ENCODE data around the gene GRK3. TPM values are rescaled to one million over a fixed set of nuclear protein-coding genes. Genes with fewer than 3 reads are reported as not detected.
"Not testable (repeated sequence)": the region's sequence is repeated elsewhere in the genome, so short reads cannot be mapped to it uniquely, and the experiment has no call there.

The GRK3 gene
- polyA plus RNA-seq, 3 donors from 2014 or later = 0.14 to 0.34 (median 0.24) TPM

- no peak for DNase-seq
- H3K4me1 Mint-ChIP-seq = peaks cover 4 to 14% of the 10 kb centered on the region in 2 donors
- no peaks in the 10 kb centered on the region for H3K9me3 Mint-ChIP-seq
- H3K27me3 Mint-ChIP-seq (ENCODE audit: low read depth in 3 of 3) = peaks cover 5 to 15% (median 7%) of the 10 kb centered on the region in 3 donors
- H3K4me3 Mint-ChIP-seq = no peak overlapping the region
- no peak overlapping the region for H3K27ac Mint-ChIP-seq
- H3K36me3 Mint-ChIP-seq = no peaks in the 10 kb centered on the region
Observed at GRCh38 chr22:25569983-25570382, 5.5 kb downstream of the GRK3 start.

GRCh38 chr22:25570486-25570885 lies 6.0 kb downstream of the GRK3 start:
- no peaks in the 10 kb centered on the region for H3K9me3 Mint-ChIP-seq
- peaks cover 2 to 11% of the 10 kb centered on the region in 2 donors for H3K4me1 Mint-ChIP-seq
- no peaks in the 10 kb centered on the region for H3K36me3 Mint-ChIP-seq
- no peak overlapping the region for H3K27ac Mint-ChIP-seq
- DNase-seq = no peak
- H3K4me3 Mint-ChIP-seq = no peak overlapping the region
- peaks cover 3 to 13% (median 3%) of the 10 kb centered on the region in 3 donors for H3K27me3 Mint-ChIP-seq (ENCODE audit: low read depth in 3 of 3)

- H3K9me3 Mint-ChIP-seq, H3K4me1 Mint-ChIP-seq, H3K4me3 Mint-ChIP-seq, H3K36me3 Mint-ChIP-seq, DNase-seq, H3K27ac Mint-ChIP-seq: not testable (repeated sequence)
- H3K27me3 Mint-ChIP-seq (ENCODE audit: low read depth in 3 of 3) = peaks cover 2 to 10% (median 3%) of the 10 kb centered on the region in 3 donors
Observed at GRCh38 chr22:25571969-25572707, 7.7 kb downstream of the GRK3 start.

GRCh38 chr22:25572708-25573171 lies 8.3 kb downstream of the GRK3 start:
- Mint-ChIP-seq H3K9me3 (no peaks in the 10 kb centered on the region), H3K36me3 (no peaks in the 10 kb centered on the region), H3K4me1 (no peaks in the 10 kb centered on the region), H3K27ac (no peak overlapping the region), H3K27me3 (ENCODE audit: low read depth in 3 of 3) (peaks cover 2 to 10% (median 3%) of the 10 kb centered on the region in 3 donors), H3K4me3 (no peak overlapping the region)
- no peak for DNase-seq

- no peaks in the 10 kb centered on the region for H3K4me1 Mint-ChIP-seq
- H3K27me3 Mint-ChIP-seq (ENCODE audit: low read depth in 3 of 3) = peaks cover 2 to 10% (median 3%) of the 10 kb centered on the region in 3 donors
- H3K4me3 Mint-ChIP-seq = no peak overlapping the region
- DNase-seq = no peak
- no peak overlapping the region for H3K27ac Mint-ChIP-seq
- H3K9me3 Mint-ChIP-seq = no peaks in the 10 kb centered on the region
- no peaks in the 10 kb centered on the region for H3K36me3 Mint-ChIP-seq
Observed at GRCh38 chr22:25573841-25574240, 9.4 kb downstream of the GRK3 start.

GRCh38 chr22:25574736-25575135 lies 10.3 kb downstream of the GRK3 start:
- Mint-ChIP-seq H3K27ac (no peak overlapping the region), H3K4me3 (no peak overlapping the region), H3K36me3 (no peaks in the 10 kb centered on the region)

GRCh38 chr22:25575674-25576392 lies 11.4 kb downstream of the GRK3 start:
- not testable (repeated sequence) for H3K9me3 Mint-ChIP-seq; H3K4me3 Mint-ChIP-seq; H3K27ac Mint-ChIP-seq; DNase-seq; H3K36me3 Mint-ChIP-seq; H3K27me3 Mint-ChIP-seq (ENCODE audit: low read depth in 3 of 3); H3K4me1 Mint-ChIP-seq

More at GRCh38 chr22:25574736-25575135, 10.3 kb downstream of the GRK3 start:
- no peaks in the 10 kb centered on the region for H3K9me3 Mint-ChIP-seq
- peaks cover 2 to 6% (median 3%) of the 10 kb centered on the region in 3 donors for H3K27me3 Mint-ChIP-seq (ENCODE audit: low read depth in 3 of 3)
- DNase-seq = no peak
- no peaks in the 10 kb centered on the region for H3K4me1 Mint-ChIP-seq

- H3K36me3 Mint-ChIP-seq; H3K27me3 Mint-ChIP-seq (ENCODE audit: low read depth in 3 of 3); H3K27ac Mint-ChIP-seq; H3K9me3 Mint-ChIP-seq; H3K4me1 Mint-ChIP-seq; H3K4me3 Mint-ChIP-seq; DNase-seq: not testable (repeated sequence)
Observed at GRCh38 chr22:25581452-25581851, 17.0 kb downstream of the GRK3 start.

GRCh38 chr22:25582946-25583345 lies 18.5 kb downstream of the GRK3 start:
- no peaks in the 10 kb centered on the region for H3K4me1 Mint-ChIP-seq

GRCh38 chr22:25584993-25585392 lies 20.5 kb downstream of the GRK3 start:
- H3K36me3 Mint-ChIP-seq; H3K9me3 Mint-ChIP-seq; H3K4me1 Mint-ChIP-seq; H3K27me3 Mint-ChIP-seq (ENCODE audit: low read depth in 3 of 3); H3K27ac Mint-ChIP-seq; H3K4me3 Mint-ChIP-seq; DNase-seq: not testable (repeated sequence)

More at GRCh38 chr22:25582946-25583345, 18.5 kb downstream of the GRK3 start:
- H3K36me3 Mint-ChIP-seq = no peaks in the 10 kb centered on the region
- H3K4me3 Mint-ChIP-seq = no peak overlapping the region
- H3K27ac Mint-ChIP-seq = no peak overlapping the region
- H3K27me3 Mint-ChIP-seq (ENCODE audit: low read depth in 3 of 3) = peaks cover 0 to 2% (median 0%) of the 10 kb centered on the region in 3 donors
- DNase-seq = no peak
- no peaks in the 10 kb centered on the region for H3K9me3 Mint-ChIP-seq

- not testable (repeated sequence) for H3K27ac Mint-ChIP-seq; H3K27me3 Mint-ChIP-seq (ENCODE audit: low read depth in 3 of 3); DNase-seq; H3K4me3 Mint-ChIP-seq; H3K9me3 Mint-ChIP-seq; H3K36me3 Mint-ChIP-seq; H3K4me1 Mint-ChIP-seq
Observed at GRCh38 chr22:25589664-25590063, 25.2 kb downstream of the GRK3 start.

GRCh38 chr22:25593323-25593722 lies 28.8 kb downstream of the GRK3 start:
- H3K36me3 Mint-ChIP-seq; H3K4me3 Mint-ChIP-seq; DNase-seq; H3K27ac Mint-ChIP-seq; H3K4me1 Mint-ChIP-seq; H3K9me3 Mint-ChIP-seq; H3K27me3 Mint-ChIP-seq (ENCODE audit: low read depth in 3 of 3): not testable (repeated sequence)

- Mint-ChIP-seq H3K27me3 (ENCODE audit: low read depth in 3 of 3) (peaks cover 0 to 7% (median 0%) of the 10 kb centered on the region in 3 donors), H3K4me1 (peaks cover 6 to 12% of the 10 kb centered on the region in 2 donors), H3K36me3 (peaks cover 0 to 3% (median 0%) of the 10 kb centered on the region in 3 donors), H3K4me3 (no peak overlapping the region), H3K9me3 (no peaks in the 10 kb centered on the region), H3K27ac (no peak overlapping the region)
- no peak for DNase-seq
Observed at GRCh38 chr22:25598609-25599008, 34.1 kb downstream of the GRK3 start.

- H3K4me3 Mint-ChIP-seq = no peak overlapping the region
- H3K36me3 Mint-ChIP-seq = no peaks in the 10 kb centered on the region
- DNase-seq = no peak
- H3K27me3 Mint-ChIP-seq (ENCODE audit: low read depth in 3 of 3) = peaks cover 0 to 7% (median 5%) of the 10 kb centered on the region in 3 donors
- no peaks in the 10 kb centered on the region for H3K9me3 Mint-ChIP-seq
- peaks cover 6 to 12% of the 10 kb centered on the region in 2 donors for H3K4me1 Mint-ChIP-seq
- H3K27ac Mint-ChIP-seq = no peak overlapping the region
Observed at GRCh38 chr22:25602445-25602844, 38.0 kb downstream of the GRK3 start.
